Renal pelvis (tissue), 4 donors: Measurements from ENCODE around the gene POMT2. TPM values are rescaled to one million over a fixed set of nuclear protein-coding genes. Genes with fewer than 3 reads are reported as not detected.

ENCODE experiments used
- DNase-seq: peaks from one replicate; pipeline ENCODE4 v3.0.0-alpha.2; 2013
- polyA plus RNA-seq, 3 donors: library from polyadenylated mRNA; unstranded; fragments of 120-200 nt; gene quantifications; one replicate each; pipeline ENCODE4 v1.2.1, GENCODE V29; 2013; ENCODE audit not compliant: insufficient read length in 3 of 3

Gene POMT2
- polyA plus RNA-seq, 3 donors, result 36.6 to 54.2 (median 44.1) TPM

GRCh38 chr14:77270361-77271112, 50.1 kb downstream of the POMT2 start:
- peak; percentile 1 for DNase-seq

GRCh38 chr14:77268989-77269600, 51.6 kb downstream of the POMT2 start:
- DNase-seq, result peak; percentile 1

GRCh38 chr14:77267937-77268699, 52.6 kb downstream of the POMT2 start:
- no peak for DNase-seq

GRCh38 chr14:77266336-77266735, 54.3 kb downstream of the POMT2 start:
- no peak for DNase-seq

- DNase-seq, result no peak
Measured at GRCh38 chr14:77265561-77266335, 54.9 kb downstream of the POMT2 start.

GRCh38 chr14:77265187-77265515, 55.5 kb downstream of the POMT2 start:
- no peak for DNase-seq

GRCh38 chr14:77264466-77265186, 56.1 kb downstream of the POMT2 start:
- DNase-seq, result no peak

GRCh38 chr14:77260631-77261030, 60.1 kb downstream of the POMT2 start:
- DNase-seq, result no peak

- DNase-seq, result no peak
Measured at GRCh38 chr14:77260199-77260598, 60.5 kb downstream of the POMT2 start.

GRCh38 chr14:77259025-77259715, 61.5 kb downstream of the POMT2 start:
- DNase-seq, result no peak

- no peak for DNase-seq
Measured at GRCh38 chr14:77258566-77258965, 62.1 kb downstream of the POMT2 start.

- DNase-seq, result no peak
Measured at GRCh38 chr14:77257700-77258099, 63.0 kb downstream of the POMT2 start.

GRCh38 chr14:77256694-77257093, 64.0 kb downstream of the POMT2 start:
- no peak for DNase-seq

- no peak for DNase-seq
Measured at GRCh38 chr14:77253333-77254190, 67.1 kb downstream of the POMT2 start.

GRCh38 chr14:77251870-77252269, 68.8 kb downstream of the POMT2 start:
- no peak for DNase-seq

- DNase-seq, result no peak
Measured at GRCh38 chr14:77250927-77251326, 69.8 kb downstream of the POMT2 start.

- DNase-seq, result no peak
Measured at GRCh38 chr14:77249286-77249685, 71.4 kb downstream of the POMT2 start.

- no peak for DNase-seq
Measured at GRCh38 chr14:77248666-77249065, 72.0 kb downstream of the POMT2 start.

GRCh38 chr14:77246784-77247183, 73.9 kb downstream of the POMT2 start:
- no peak for DNase-seq

- no peak for DNase-seq
Measured at GRCh38 chr14:77245820-77246219, 74.9 kb downstream of the POMT2 start.
